ENCODE results near the gene LILRB2. TPM values are rescaled to one million over a fixed set of nuclear protein-coding genes. Genes with fewer than 3 reads are reported as not detected.
"Not testable (repeated sequence)": the region's sequence is repeated elsewhere in the genome, so short reads cannot be mapped to it uniquely, and the experiment has no call there.

The LILRB2 gene
- total RNA-seq, 1 experiment from 2014 or later, result not detected

DNA sequence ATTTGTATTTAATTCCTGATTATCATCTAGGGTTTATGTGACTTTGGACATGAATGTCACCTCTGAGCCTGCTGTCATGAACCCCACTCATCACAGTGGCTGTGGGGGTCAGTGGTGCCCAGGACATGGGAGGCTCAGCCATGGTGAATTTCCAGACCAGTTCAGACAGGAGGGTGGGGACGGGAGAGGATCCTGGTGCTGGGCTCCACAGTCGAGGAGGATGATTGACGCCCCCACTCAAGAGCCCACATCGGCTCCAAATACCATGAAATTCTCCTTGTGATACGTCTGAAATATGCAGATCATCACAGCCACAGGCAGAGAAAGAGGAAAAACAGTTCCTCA is 57.0 kb downstream of the LILRB2 start:
- H2BK15ac ChIP-seq (ENCODE audit: low read depth, low read length); H3K27me3 ChIP-seq (ENCODE audit: insufficient read depth, low read length); H3K27ac Mint-ChIP-seq; H3K79me1 ChIP-seq (ENCODE audit: insufficient read depth, low read depth, low read length, poor library complexity, severe bottlenecking); H3K23ac ChIP-seq (ENCODE audit: insufficient read length, low read depth, low read length); H2BK120ac ChIP-seq (ENCODE audit: low read depth, low read length, poor library complexity, severe bottlenecking); H2AFZ ChIP-seq (ENCODE audit: low read length); H3K4me3 Mint-ChIP-seq; H3K9me3 ChIP-seq (ENCODE audit: control insufficient read depth, low read depth, low read length); H3K14ac ChIP-seq (ENCODE audit: insufficient read depth, low read length); H3K4me2 ChIP-seq (ENCODE audit: insufficient read depth, insufficient read length, low read length); H4K8ac ChIP-seq (replicated peaks; ENCODE audit: insufficient read length, low read depth, low read length); H2BK20ac ChIP-seq (ENCODE audit: low read depth, low read length, poor library complexity, severe bottlenecking); H3T11ph ChIP-seq (ENCODE audit: low read length); DNase-seq; H2BK12ac ChIP-seq (ENCODE audit: insufficient read length, low read depth, low read length); H3K79me2 ChIP-seq (ENCODE audit: insufficient read depth, low read length); H3K4me1 Mint-ChIP-seq; H3K36me3 Mint-ChIP-seq (ENCODE audit: insufficient read depth in 1 of 3, low read depth in 3 of 3); H3K56ac ChIP-seq (ENCODE audit: insufficient read length, low read depth, low read length); H4K91ac ChIP-seq (ENCODE audit: insufficient read length, low read depth, low read length); H3K23me2 ChIP-seq (ENCODE audit: insufficient read length, low read depth, low read length, poor library complexity, severe bottlenecking); H4K20me1 ChIP-seq (ENCODE audit: control insufficient read depth, insufficient read depth, insufficient read length); H3K18ac ChIP-seq (ENCODE audit: insufficient read length, low read depth, low read length); H4K5ac ChIP-seq (ENCODE audit: insufficient read length, low read depth, low read length); H2BK5ac ChIP-seq (ENCODE audit: insufficient read length, low read length); H3K9ac ChIP-seq (ENCODE audit: extremely low read depth, insufficient read length, low read length); H3K27ac ChIP-seq (ENCODE audit: insufficient read length, low read depth, low read length); H2AK5ac ChIP-seq (ENCODE audit: insufficient read length, low read length); H3K4me1 ChIP-seq (ENCODE audit: insufficient read depth, low read length); H3K4ac ChIP-seq (ENCODE audit: low read depth, low read length): not testable (repeated sequence)
- Mint-ChIP-seq H3K27me3 (ENCODE audit: low read depth) (peaks cover 39% of the 10 kb centered on the region), H3K9me3 (peaks cover 5 to 13% of the 10 kb centered on the region in 2 experiments)
- no CpG with 5 or more reads among the region's 5 CpGs for WGBS (ENCODE audit: extremely low coverage, insufficient read length, low lambda C conversion rate)

Small RNAs within 50 kb of the gene (microRNA-seq; reads per million reads assigned to microRNA genes)
- not detected for gene MIR4752 (ENCODE audit: borderline microRNAs expressed)

Other genes with a start within 250 kb of the LILRB2 start
- 0.48 TPM in 1 of 2 replicates, not detected in the other for gene VSTM1, start 217.2 kb downstream of the LILRB2 start, total RNA-seq (2021)
- not detected in 2 replicates for gene TARM1, start 199.7 kb downstream of the LILRB2 start, total RNA-seq (2021)
- 0.24 and 0.53 TPM in 2 replicates for gene OSCAR, start 180.3 kb downstream of the LILRB2 start, total RNA-seq (2021)
- gene NDUFA3, start 178.3 kb downstream of the LILRB2 start, total RNA-seq (2021), result 174 and 188 TPM in 2 replicates
- 26.6 and 28.2 TPM in 2 replicates for gene TFPT, start 165.5 kb downstream of the LILRB2 start, total RNA-seq (2021)
- gene PRPF31, start 165.4 kb downstream of the LILRB2 start, total RNA-seq (2021), result 82.1 and 84.4 TPM in 2 replicates
- gene CNOT3, start 143.3 kb downstream of the LILRB2 start, total RNA-seq (2021), result 91.2 and 95.0 TPM in 2 replicates
- 5.4 and 7.1 TPM in 2 replicates for gene LENG1, start 121.4 kb downstream of the LILRB2 start, total RNA-seq (2021)
- 12.2 and 12.7 TPM in 2 replicates for gene TMC4, start 108.0 kb downstream of the LILRB2 start, total RNA-seq (2021)
- gene MBOAT7, start 91.5 kb downstream of the LILRB2 start, total RNA-seq (2021), result 100 and 103 TPM in 2 replicates
- 28.3 and 29.0 TPM in 2 replicates for gene TSEN34, start 89.8 kb downstream of the LILRB2 start, total RNA-seq (2021)
- 1,674 and 1,679 TPM in 2 replicates for gene RPS9, start 80.3 kb downstream of the LILRB2 start, total RNA-seq (2021)
- not detected in 2 replicates for gene LILRB3, start 58.1 kb downstream of the LILRB2 start, total RNA-seq (2021)
- gene LILRA6, start 38.3 kb downstream of the LILRB2 start, total RNA-seq (2021), result not detected in 2 replicates
- gene LILRB5, start 23.8 kb downstream of the LILRB2 start, total RNA-seq (2021), result 0.09 TPM in 1 of 2 replicates, not detected in the other
- not detected in 2 replicates for gene LILRA5, start 32.1 kb upstream of the LILRB2 start, total RNA-seq (2021)
- not detected in 2 replicates for gene LILRA4, start 58.1 kb upstream of the LILRB2 start, total RNA-seq (2021)
- not detected in 2 replicates for gene LAIR1, start 83.8 kb upstream of the LILRB2 start, total RNA-seq (2021)
- gene TTYH1, start 134.4 kb upstream of the LILRB2 start, total RNA-seq (2021), result 43.1 and 47.1 TPM in 2 replicates
- gene LENG8, start 168.1 kb upstream of the LILRB2 start, total RNA-seq (2021), result 133 and 148 TPM in 2 replicates
- 3.7 and 3.8 TPM in 2 replicates for gene LENG9, start 182.7 kb upstream of the LILRB2 start, total RNA-seq (2021)
- gene CDC42EP5, start 192.2 kb upstream of the LILRB2 start, total RNA-seq (2021), result 1.6 and 2.9 TPM in 2 replicates
- gene LAIR2, start 221.7 kb upstream of the LILRB2 start, total RNA-seq (2021), result not detected in 2 replicates